Nephron progenitor cell (in vitro differentiated cells): ENCODE results near the gene LYZL4.

Experiments used
- DNase-seq: peaks from one replicate; pipeline ENCODE4 v3.0.0; 2021
- H3K27ac Mint-ChIP-seq: 2 replicates; pipeline ENCODE4 v1.8.0; 2021; ENCODE audit warnings: mild to moderate bottlenecking, moderate library complexity, mixed read lengths
- H3K27me3 Mint-ChIP-seq: 2 replicates; pipeline ENCODE4 v1.8.0; 2021; ENCODE audit warnings: mild to moderate bottlenecking, low read depth, mixed read lengths; ENCODE audit not compliant: poor library complexity
- H3K36me3 Mint-ChIP-seq: 2 replicates; pipeline ENCODE4 v1.8.0; 2021; ENCODE audit warnings: low read depth, mixed read lengths
- H3K4me1 Mint-ChIP-seq: 2 replicates; pipeline ENCODE4 v1.8.0; 2021; ENCODE audit warnings: mixed read lengths
- H3K4me3 Mint-ChIP-seq: 2 replicates; pipeline ENCODE4 v1.8.0; 2021; ENCODE audit warnings: mild to moderate bottlenecking, moderate library complexity, mixed read lengths
- H3K9me3 Mint-ChIP-seq: 2 replicates; pipeline ENCODE4 v1.8.0; 2021; ENCODE audit warnings: mild to moderate bottlenecking, moderate library complexity, mixed read lengths
- CTCF ChIP-seq: fragments of 200-600 bp; sonication (generic); IDR thresholded peaks from 2 replicates; pipeline ENCODE4 v1.5.0; 2021; ENCODE audit warnings: antibody characterized with exemption

Gene LYZL4

GRCh38 chr3:42377681-42378080 is 32.7 kb downstream of the LYZL4 start:
- no peak overlapping the region for H3K27ac Mint-ChIP-seq
- no peaks in the 10 kb centered on the region for H3K4me1 Mint-ChIP-seq
- no peak for TF ChIP-seq CTCF
- no peaks in the 10 kb centered on the region for H3K9me3 Mint-ChIP-seq
- no peak overlapping the region for H3K4me3 Mint-ChIP-seq
- no peaks in the 10 kb centered on the region for H3K36me3 Mint-ChIP-seq
- no peak for DNase-seq
- H3K27me3 Mint-ChIP-seq, result peaks cover 3% of the 10 kb centered on the region

GRCh38 chr3:42376344-42376798 is 34.0 kb downstream of the LYZL4 start:
- no peak for TF ChIP-seq CTCF

GRCh38 chr3:42375121-42375800 is 35.1 kb downstream of the LYZL4 start:
- no peaks in the 10 kb centered on the region for H3K4me1 Mint-ChIP-seq
- no peak overlapping the region for H3K27ac Mint-ChIP-seq
- H3K4me3 Mint-ChIP-seq, result no peak overlapping the region
- H3K9me3 Mint-ChIP-seq, result peaks cover 6% of the 10 kb centered on the region
- no peak for TF ChIP-seq CTCF
- no peak for DNase-seq
- no peaks in the 10 kb centered on the region for H3K36me3 Mint-ChIP-seq
- H3K27me3 Mint-ChIP-seq, result peaks cover 8% of the 10 kb centered on the region

More at GRCh38 chr3:42376344-42376798, 34.0 kb downstream of the LYZL4 start:
- Mint-ChIP-seq H3K27ac (no peak overlapping the region), H3K4me3 (no peak overlapping the region), H3K9me3 (no peaks in the 10 kb centered on the region), H3K27me3 (peaks cover 3% of the 10 kb centered on the region), H3K4me1 (no peaks in the 10 kb centered on the region), H3K36me3 (no peaks in the 10 kb centered on the region)
- DNase-seq, result no peak

GRCh38 chr3:42371776-42372175 is 38.6 kb downstream of the LYZL4 start:
- TF ChIP-seq CTCF, result no peak
- Mint-ChIP-seq H3K36me3 (no peaks in the 10 kb centered on the region), H3K4me3 (no peak overlapping the region), H3K27ac (no peak overlapping the region), H3K4me1 (peaks cover 4% of the 10 kb centered on the region), H3K9me3 (peaks cover 6% of the 10 kb centered on the region), H3K27me3 (peaks cover 8% of the 10 kb centered on the region)
- DNase-seq, result no peak

GRCh38 chr3:42369832-42370231 is 40.6 kb downstream of the LYZL4 start:
- H3K4me1 Mint-ChIP-seq, result peaks cover 4% of the 10 kb centered on the region
- peaks cover 14% of the 10 kb centered on the region for H3K9me3 Mint-ChIP-seq
- no peak overlapping the region for H3K27ac Mint-ChIP-seq
- DNase-seq, result no peak
- H3K27me3 Mint-ChIP-seq, result peaks cover 8% of the 10 kb centered on the region
- no peak for TF ChIP-seq CTCF
- no peaks in the 10 kb centered on the region for H3K36me3 Mint-ChIP-seq
- no peak overlapping the region for H3K4me3 Mint-ChIP-seq

- H3K4me3 Mint-ChIP-seq, result no peak overlapping the region
- DNase-seq, result no peak
- H3K27me3 Mint-ChIP-seq, result peaks cover 6% of the 10 kb centered on the region
- no peak for TF ChIP-seq CTCF
- H3K36me3 Mint-ChIP-seq, result no peaks in the 10 kb centered on the region
- H3K9me3 Mint-ChIP-seq, result peaks cover 14% of the 10 kb centered on the region
- H3K27ac Mint-ChIP-seq, result no peak overlapping the region
- peaks cover 4% of the 10 kb centered on the region for H3K4me1 Mint-ChIP-seq
These were observed 41.1 kb downstream of the LYZL4 start for GRCh38 chr3:42369304-42369703.
